ENCODE results near the gene FBXW8.

The FBXW8 gene

GRCh38 chr12:116885491-116885890 lies 25.3 kb upstream of the FBXW8 start:
- DNase-seq (ENCODE audit: low read depth in 2 of 3, low spot score in 1 of 3), result no peak

GRCh38 chr12:116887244-116887643 lies 23.5 kb upstream of the FBXW8 start:
- DNase-seq (ENCODE audit: low read depth in 2 of 3, low spot score in 1 of 3), result no peak

DNA sequence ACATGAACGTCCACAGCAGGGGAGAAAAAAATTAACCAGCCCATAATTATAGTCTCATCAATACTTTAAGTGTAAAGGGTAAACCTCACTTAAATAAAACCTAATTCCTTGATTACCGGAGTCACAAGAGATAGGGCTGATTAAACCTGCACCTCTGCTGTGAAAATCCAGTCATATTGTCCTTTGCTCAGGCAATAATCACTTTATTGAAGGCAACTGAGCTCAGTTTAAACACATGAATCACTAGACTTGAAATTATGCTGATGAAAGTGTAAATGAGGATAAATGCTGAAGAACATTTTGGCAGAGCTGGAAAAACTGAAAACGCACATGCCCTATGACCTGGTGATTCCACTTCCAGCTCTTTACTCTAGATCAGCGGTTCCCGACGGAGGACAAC lies 22.9 kb upstream of the FBXW8 start:
- DNase-seq (ENCODE audit: low read depth in 2 of 3, low spot score in 1 of 3), result no peak

- DNase-seq (ENCODE audit: low read depth in 2 of 3, low spot score in 1 of 3), result no peak
Observed at GRCh38 chr12:116890330-116890729, 20.4 kb upstream of the FBXW8 start.

DNA sequence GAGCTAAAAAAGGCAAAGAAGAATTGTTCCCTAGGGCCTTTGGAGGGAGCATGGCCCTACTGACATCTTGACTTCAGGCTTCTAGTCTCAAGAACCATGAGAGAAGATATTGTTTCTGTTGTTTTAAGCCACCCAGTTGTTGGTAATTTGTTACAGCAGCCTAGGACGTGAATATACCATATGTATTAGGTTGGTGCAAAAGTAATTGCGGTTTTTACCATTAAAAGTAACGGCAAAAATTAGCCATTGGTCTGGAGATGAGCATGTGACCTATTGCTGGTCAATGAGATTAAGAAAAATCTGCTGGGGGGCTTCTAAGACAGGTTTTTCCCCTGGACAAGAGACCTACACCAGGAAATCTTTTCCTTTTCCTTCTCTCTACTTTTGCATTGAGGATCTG lies 19.7 kb upstream of the FBXW8 start:
- DNase-seq (ENCODE audit: low read depth in 2 of 3, low spot score in 1 of 3), result no peak

DNA sequence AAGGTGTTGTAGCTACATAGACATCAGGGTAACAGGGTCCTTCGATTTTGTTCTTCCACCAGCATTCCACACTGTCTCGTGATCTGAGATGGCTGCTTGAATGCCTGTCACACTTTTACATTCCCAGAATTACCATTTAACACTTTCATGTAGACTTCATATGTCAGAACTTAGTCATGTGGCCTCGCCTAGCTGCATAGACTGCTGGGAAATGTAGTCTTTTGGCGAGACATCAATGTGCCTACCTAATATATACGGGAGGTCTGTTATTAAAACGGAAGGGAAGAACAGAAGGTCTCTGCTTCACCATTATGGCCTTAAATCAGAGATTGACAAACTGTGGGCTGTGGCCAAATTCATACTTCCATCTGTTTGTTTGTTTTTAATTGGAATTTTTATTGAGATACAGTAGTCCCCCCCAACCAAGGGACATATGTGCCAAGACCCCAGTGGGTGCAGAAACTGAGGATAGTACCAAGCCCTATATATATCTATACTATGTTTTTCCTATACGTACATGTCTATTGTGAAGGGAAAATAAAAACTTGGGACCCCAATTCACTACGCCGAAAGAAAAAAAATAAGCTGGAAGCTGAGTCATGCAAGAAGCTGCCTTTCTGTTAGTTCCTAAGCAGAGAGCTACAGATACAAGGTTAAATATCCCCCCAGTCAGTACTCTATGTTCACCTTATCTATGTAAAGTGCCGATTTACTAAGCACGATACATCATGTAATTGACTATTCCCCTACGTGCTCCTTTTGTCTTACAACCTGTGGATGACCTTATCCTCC lies 18.2 kb upstream of the FBXW8 start:
- no peak for DNase-seq (ENCODE audit: low read depth in 2 of 3, low spot score in 1 of 3)

GRCh38 chr12:116894913-116895312 lies 15.8 kb upstream of the FBXW8 start:
- no peak for DNase-seq (ENCODE audit: low read depth in 2 of 3, low spot score in 1 of 3)

- no peak for DNase-seq (ENCODE audit: low read depth in 2 of 3, low spot score in 1 of 3)
Observed at GRCh38 chr12:116896411-116896924, 14.3 kb upstream of the FBXW8 start.

GRCh38 chr12:116897476-116897875 lies 13.3 kb upstream of the FBXW8 start:
- DNase-seq (ENCODE audit: low read depth in 2 of 3, low spot score in 1 of 3), result no peak

DNA sequence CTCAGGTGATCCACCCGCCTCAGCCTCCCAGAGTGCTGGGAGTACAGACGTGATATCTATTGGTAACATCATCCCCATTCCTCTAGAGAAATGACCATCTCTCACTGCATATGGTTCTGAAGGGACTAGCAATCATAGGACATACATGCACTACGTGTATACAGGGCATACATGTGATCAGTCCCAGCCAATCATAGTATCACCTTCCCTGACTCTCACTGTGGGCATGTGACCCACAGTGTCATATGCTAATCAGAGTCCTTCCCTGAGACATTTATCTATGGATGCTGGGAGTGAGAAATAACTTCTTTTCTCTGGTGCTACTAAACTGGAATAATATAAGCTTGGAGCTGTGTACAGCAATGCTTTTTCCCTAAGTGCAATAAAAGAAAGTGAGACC lies 12.1 kb upstream of the FBXW8 start:
- DNase-seq (ENCODE audit: low read depth in 2 of 3, low spot score in 1 of 3), result no peak

DNA sequence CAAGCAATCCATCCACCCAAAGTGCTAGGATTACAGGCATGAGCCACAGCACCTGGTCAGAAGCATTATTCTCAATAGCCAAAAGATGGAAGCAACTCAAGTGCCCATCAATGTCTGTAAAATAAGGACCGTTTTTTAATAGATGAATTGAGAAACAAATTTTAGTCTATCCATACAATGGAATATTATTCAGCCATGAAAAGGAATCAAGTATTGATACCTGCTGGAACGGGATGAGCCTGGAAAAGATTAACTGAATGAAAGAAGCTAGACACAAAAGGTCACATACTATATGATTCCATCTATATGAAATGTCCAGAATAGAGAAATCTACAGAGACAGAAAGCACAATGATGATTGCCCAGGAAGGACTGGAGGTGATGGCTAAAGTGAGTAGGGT lies 9.1 kb upstream of the FBXW8 start:
- no peak for DNase-seq (ENCODE audit: low read depth in 2 of 3, low spot score in 1 of 3)

DNA sequence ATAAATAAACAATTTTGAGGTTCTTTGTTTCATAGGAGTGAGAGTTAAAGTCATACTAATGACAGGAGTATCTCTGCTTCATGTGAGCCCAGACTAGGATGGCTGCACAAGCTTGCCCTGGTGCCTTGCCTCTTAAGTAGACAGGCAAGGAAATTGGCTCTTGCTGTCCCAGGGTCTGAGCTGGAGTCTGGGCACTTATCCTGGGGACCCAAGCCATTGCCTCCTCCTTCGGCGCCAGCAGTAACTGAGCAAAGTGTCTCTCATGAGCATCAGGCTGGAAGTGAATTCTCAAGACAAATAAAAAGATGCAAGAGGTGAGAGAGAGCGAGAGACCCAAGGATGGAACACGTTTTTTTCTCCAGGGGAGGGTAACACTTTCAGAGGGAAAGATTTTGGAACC lies 6.9 kb upstream of the FBXW8 start:
- DNase-seq (ENCODE audit: low read depth in 2 of 3, low spot score in 1 of 3), result no peak

GRCh38 chr12:116906285-116906684 lies 4.5 kb upstream of the FBXW8 start:
- DNase-seq (ENCODE audit: low read depth in 2 of 3, low spot score in 1 of 3), result no peak

DNA sequence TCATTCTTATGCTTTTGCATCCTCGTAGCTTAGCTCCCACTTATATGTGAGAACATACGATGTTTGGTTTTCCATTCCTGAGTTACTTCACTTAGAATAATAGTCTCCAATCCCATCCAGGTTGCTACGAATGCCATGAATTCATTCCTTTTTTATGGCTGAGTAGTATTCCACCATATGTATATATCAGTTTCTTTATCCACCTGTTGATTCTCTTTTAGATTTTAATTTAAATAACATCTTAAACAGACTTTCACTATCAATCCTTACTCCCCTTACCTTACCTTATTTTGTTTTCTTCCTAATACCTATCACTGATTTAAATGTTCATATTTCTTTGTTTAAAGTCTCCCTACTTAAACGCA lies 488 bp upstream of the FBXW8 start:
- DNase-seq (ENCODE audit: low read depth in 2 of 3, low spot score in 1 of 3), result no peak

- DNase-seq (ENCODE audit: low read depth in 2 of 3, low spot score in 1 of 3), result no peak
Observed at GRCh38 chr12:116915326-116915725, 4.6 kb downstream of the FBXW8 start.

DNA sequence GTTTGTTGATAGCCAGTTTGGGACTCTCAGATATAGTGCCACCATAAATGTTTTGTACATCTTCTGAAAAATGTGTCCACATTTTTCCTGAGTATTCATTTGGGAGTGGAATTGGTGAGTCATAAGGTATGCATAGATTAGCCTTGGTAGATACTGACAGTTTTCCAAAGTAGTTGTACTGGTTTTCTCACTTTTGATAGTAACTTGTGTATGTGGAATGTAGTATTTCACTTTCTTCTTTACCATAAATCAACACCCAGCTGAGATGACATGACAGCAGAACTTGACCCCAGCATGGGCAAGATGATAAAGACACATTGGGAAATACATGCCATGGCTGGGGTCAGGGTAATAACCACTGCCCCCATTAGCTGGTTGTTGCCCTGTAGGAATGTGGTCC lies 5.4 kb downstream of the FBXW8 start:
- no peak for DNase-seq (ENCODE audit: low read depth in 2 of 3, low spot score in 1 of 3)

DNA sequence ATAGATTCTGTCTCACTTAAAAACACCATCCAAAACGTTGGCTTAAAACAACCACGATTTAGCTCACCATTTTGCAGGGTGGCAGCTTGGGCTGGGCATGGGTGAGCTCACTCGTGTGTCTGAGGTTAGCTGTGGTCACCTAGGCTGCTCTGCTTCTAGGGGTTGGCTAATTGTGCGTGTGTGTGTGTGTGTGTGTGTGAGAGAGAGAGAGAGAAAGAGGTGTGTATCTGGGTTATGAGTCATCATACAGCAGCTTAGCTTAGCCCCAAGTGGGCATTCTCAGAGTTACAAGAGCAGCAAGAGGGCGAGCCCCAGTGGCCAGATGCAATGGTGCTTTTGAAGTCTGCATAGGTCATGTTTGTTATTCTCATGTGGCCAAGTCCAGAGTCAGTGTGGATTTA lies 6.0 kb downstream of the FBXW8 start:
- DNase-seq (ENCODE audit: low read depth in 2 of 3, low spot score in 1 of 3), result peak in 2 of 3 donors; percentile 21 to 38

GRCh38 chr12:116918464-116918863 lies 7.7 kb downstream of the FBXW8 start:
- no peak for DNase-seq (ENCODE audit: low read depth in 2 of 3, low spot score in 1 of 3)

DNA sequence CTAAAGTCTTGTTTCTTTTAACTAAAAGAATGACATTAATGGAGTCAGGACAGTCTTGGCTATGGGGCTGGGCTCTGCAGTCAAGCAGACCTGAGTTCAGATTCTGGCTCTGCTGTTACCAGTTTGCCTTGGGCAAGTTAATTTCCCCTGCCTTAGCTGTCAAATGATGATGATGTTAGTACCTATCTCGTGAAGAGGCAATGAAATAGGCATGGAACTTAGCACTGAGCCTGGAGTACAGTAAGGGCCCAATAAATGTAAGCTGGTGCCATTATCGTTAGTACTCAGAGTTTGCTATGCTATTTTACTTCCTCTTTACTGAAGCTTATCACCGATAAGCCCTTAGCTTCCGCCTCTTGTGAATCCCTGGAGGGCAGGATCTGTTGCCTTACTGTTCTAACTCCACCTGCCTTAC lies 8.5 kb downstream of the FBXW8 start:
- no peak for DNase-seq (ENCODE audit: low read depth in 2 of 3, low spot score in 1 of 3)

- no peak for DNase-seq (ENCODE audit: low read depth in 2 of 3, low spot score in 1 of 3)
Observed at GRCh38 chr12:116919706-116920485, 9.1 kb downstream of the FBXW8 start.

GRCh38 chr12:116920939-116921338 lies 10.2 kb downstream of the FBXW8 start:
- DNase-seq (ENCODE audit: low read depth in 2 of 3, low spot score in 1 of 3), result no peak

DNA sequence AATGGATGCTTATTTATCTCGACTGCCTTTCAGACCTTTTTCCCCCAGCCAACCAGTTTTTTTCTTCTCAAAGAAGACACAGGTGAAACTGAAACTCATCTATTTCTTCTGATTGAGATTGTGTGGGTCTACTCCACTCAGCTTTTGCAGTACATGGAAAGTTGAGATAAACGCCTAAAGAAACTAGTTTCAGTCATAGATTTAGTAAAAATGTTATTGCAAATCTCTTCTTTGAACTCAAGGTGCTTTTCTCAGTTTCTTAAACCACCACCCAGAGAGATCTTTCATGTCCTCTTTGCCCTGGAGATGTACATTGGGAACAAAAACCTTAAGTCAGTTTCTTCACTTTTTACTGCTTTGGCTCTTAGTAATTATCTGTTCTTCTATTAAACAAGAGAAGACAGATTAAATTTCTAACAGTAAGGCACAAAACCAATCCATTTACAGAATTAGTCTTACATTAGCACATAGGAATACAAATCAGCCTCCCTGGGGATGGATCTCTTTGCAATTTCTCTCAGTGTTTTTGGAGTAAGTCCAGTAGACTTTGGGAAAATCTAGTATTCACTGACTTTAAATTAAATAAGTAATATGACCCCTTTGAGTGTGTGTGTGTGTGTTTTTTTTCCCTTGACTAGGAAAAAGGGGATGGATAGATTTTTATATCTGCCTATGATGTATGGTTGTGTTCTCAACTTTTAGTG lies 11.6 kb downstream of the FBXW8 start:
- DNase-seq (ENCODE audit: low read depth in 2 of 3, low spot score in 1 of 3), result no peak
